ENCODE data around the gene ATOH8.
A peak's percentile ranks its signal among the peaks of the same experiment; 100 is the strongest.
"Not testable (repeated sequence)": the region's sequence is repeated elsewhere in the genome, so short reads cannot be mapped to it uniquely, and the experiment has no call there.

Gene ATOH8, protein sequence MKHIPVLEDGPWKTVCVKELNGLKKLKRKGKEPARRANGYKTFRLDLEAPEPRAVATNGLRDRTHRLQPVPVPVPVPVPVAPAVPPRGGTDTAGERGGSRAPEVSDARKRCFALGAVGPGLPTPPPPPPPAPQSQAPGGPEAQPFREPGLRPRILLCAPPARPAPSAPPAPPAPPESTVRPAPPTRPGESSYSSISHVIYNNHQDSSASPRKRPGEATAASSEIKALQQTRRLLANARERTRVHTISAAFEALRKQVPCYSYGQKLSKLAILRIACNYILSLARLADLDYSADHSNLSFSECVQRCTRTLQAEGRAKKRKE

DNA sequence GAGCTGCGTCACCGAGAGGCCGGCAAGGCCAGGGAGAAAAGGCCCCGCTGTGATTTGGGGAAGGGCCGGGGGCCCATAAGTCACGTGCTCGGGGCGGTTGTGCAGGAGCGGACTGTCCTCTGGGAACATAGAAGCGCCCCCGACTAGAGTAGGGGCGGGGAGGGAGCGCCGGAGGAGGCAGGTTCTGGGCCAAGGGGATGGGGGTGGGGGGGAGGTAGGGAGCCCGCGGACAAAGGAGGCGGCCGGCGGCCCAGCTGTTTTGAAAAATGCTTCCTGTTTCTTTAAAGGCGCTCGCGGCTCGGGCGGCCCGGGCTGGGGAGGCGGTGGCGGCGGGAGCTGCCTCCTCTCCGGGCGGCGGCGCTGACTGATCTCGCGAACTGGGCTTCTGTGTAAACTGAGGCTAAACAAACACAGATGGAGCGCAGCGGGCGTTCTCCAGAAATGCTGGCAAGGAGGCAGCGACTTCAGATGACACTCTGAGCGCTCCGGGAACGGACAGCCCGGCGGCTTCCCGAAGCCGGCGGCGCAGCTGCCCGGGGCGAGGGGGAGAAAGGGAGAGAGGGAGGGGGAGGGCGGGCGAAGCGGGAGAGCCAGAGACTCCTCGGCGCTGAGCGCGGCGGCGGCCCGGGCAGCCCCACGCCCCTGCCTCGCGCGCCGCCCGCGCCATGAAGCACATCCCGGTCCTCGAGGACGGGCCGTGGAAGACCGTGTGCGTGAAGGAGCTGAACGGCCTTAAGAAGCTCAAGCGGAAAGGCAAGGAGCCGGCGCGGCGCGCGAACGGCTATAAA, at the start of gene ATOH8:
Gene ATOH8, plus strand, starts transcription at position 467 of the 788 bp plus-strand sequence. Its CDS starts 199 bp downstream, at position 666.
- peak; percentile 50 for DNase-seq

DNA sequence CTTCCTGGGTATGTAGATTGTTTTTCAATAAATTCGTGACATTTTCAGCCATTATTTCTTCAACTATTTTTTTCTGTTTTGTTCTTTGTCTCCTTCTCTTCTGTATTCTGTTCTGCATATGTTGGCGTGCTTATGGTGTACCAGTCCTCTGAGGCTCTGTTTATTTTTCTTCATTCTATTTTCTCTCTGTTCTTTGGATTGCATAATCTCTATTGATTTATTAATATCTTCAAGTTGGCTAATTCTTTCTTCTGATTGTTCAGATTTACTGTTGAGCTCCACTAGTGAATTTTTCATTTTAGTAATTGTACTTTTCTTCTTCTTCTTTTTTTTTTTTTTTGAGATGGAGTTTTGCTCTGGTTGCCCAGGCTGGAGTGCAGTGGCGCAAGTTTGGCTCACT, 49.8 kb upstream of the ATOH8 start:
- DNase-seq = no peak

DNA sequence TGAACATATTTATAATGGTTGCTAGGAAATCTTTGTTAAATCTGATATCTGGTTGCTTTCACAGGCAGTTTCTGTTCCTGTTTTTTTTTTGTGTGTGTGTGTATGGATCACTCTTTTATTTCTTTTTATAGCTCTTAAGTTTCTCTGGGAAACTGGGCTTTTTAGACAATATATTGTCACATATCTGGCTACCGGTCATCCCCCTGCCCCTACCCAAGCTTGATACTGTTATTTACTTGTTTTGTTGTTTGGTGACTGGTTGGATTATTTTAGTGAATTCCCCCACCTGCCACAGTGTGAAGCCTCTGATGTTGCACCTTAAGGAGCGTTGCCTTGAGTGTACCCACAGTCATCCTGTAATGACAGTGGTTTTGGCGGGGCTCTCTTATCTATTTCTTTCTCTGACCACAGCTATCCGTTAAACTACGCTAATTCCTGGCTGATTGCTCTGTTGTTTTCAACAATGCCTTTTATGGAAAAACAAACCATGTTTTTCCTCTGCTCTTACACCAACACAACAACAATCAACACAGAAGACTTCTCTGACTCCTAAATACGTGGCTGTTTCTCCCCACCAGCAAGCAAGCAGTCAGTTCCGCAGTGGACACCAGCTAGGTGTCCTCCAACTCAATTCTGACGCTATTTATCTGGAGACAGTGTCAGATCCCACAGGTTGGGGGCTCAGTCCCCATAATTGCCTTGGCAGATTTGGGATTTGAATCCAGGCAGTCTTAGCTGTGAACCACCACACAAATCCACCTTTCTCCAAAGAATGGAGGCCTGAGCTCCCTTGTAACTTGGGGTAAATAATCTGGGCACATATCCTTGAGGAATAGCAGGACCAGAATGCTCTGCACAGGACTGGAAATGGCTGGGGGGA, 48.8 kb upstream of the ATOH8 start:
- no peak for DNase-seq

DNA sequence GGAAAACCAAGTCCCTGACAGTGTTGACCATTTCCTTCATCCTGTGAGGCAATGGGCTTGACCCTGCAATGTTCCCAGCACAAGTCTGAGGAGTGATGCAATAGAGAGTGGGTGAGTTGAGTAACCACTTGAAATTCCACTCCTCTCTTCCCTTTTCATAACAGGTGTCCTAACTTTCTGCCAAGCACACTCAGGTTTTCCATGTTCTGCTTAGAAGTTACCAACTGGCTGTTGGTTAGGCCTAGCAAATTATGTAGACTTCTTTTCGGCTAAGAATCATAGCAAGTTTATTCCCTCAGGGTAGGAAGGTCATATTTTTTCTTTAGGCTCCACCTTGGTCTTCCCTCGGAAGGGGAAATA, 48.1 kb upstream of the ATOH8 start:
- no peak for DNase-seq

DNA sequence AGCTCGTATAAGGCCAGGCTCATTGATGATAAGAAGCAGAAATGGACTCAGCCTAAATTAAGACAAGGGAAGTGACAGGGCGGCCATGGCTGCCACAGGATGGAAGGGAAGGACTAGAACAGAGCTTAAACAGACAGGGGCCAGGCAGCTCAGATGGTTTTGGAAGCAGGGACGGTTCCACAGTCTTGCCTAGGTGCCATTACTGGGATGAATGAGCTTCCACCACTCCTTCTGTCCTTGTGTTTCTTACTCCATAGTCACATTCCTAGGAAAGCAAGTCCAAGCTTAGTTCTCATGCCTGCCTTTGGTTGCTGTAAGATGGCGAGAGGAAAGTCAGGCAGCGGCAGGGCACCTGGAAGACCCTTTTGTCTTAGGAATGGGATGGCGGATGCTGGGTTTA, 47.7 kb upstream of the ATOH8 start:
- DNase-seq = no peak

DNA sequence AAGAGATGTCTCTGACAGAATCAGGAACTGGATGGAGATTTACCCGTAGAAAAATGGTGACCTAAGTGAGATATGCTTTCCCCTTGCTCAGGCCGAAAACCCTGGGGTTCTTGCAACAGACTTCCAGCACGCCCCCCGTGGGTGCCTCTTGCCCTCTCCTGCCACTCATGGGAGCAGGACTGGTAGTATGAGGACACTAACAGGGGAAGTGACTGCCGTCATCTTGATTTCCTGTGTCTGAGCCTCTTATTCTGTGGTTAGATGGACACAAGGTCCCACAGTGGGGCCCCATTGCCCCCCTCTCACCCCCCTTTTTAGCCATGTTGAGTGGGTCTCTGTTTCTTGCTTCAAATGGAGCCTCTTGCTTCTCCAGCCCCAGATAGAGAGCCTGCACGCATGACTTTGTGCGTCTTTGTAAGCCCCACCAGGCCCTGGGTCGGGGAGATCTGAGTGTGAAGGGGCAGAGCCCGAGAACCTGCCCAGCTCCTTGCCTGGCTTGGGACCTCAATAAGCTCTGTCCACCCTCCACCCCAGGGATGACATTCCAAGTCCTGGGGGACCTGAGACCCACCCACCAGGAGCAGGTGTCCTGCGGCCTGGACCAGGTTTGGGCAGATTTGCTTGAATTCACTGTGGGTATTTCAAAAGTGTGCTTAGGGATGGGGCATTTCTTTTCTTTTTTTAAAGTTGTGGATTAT, 47.0 kb upstream of the ATOH8 start:
- no peak for DNase-seq

DNA sequence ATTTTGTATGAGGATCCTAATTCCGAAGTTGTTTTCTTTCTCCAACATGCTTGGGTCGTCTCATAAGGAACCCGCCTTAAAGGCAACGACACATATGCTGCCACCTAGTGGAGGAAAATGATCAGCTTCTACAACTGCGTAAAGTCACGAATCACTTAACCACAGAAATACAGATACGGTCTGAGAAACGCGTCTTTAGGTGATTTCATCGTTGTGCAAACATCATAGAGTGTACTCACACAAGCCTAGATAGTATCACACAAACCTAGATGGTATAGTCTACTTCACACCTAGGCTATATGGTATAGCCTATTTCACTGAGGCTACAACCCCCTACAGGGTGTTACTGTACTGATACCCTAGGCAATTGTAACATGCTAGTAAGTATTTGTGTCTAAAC, 46.5 kb upstream of the ATOH8 start:
- peak; percentile 73 for DNase-seq

DNA sequence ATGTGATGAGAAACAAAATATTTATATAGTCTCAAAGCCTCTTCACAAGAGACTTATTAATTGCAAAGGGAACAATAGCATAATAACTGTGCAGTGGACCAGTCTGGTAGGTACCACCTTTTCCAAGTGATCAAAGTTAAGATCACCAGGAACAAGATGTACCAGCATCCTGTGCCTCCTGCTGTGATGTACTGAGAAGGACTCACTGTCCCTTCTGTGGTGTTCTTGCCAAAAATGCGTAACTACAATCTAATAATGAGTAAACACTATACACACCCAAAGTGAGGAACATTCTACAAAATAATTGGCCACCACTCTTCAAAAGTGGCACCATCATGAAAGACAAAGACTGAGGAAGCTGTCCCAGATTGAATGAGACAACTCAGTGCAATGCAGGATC, 45.1 kb upstream of the ATOH8 start:
- no peak for DNase-seq

DNA sequence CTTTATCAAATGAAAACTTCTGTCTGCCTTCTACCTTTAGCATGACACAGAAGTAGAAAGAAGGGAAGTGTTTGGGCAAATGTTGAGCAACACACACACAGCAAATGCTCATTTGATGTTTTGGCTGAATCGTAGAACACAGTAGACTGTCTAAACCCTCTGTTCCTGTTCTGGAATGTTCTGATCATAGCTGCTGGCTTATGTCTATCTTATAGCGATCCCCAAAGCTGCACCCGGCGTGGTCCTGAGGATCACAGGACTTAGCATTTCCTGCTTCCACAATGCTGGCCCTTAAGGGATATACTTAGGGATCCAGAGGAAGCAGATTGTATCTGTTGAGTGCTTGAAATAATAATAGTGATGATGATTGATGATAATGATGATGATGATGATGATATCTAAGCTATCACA, 44.4 kb upstream of the ATOH8 start:
- DNase-seq = no peak

DNA sequence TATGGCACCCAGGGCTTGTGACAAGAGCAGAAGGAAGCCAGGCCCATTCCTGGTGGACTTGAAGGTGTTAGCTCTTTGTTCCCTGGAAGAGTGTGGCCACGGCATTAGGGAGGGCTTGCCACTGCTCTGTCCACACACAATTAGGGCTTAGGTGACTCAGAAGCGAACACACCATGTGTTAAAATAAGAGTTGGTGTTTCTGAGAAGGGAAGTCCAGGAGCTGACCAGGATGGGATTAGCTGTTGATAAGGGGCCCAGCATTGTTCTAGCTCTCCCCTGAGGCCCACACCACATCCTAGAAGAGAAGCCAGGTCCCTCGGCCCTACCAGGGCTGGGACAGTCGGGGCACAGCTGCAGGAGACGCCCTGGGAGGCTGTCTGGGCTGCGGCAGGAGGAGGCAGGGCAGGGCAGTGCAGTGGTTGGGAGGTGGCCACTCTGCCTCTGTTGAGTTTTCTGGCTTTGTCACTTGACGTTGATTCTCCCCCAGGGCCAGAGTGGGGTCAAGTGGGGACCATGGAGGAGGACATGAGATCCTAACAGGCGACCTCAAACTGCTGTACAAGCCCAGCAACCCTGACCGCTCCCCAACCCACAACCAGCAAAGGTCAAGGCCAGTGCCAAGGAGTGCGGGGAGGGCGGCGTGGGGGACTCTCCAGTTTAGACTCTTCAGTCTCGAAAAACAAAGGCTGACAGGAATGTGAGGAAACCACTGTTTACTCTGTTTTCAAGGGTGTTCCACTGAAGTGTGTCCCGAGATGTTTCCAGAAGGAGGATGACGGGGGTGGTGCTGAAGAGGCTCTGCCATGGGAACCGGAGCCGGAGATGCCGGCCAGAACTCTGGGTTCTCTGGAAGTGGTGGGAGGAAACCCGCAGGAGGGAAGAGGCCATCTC, 42.9 kb upstream of the ATOH8 start:
- DNase-seq = no peak

DNA sequence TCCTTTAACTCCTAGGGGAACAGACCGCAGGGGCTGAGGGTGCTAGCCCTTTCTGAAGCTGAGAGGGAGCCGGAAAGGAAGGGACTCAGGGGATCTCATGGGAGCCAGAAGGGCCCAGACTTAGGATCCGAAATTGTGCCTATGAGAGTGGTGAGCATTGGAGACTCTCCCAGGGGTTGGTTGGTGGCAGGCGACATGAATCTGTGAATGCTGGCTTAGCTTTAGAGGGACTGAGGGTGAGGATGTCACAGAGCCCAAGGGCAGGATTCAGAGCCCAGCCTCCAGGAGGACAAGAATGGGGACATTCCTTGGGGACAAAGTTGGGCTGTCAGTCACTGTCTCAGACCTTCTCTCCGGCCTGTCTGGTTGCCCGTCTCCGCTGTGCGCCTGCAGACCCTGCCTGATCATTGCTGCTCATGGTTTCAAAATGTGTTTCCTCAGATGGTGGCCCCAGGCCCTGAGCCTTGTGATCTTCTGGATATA, 42.2 kb upstream of the ATOH8 start:
- no peak for DNase-seq

DNA sequence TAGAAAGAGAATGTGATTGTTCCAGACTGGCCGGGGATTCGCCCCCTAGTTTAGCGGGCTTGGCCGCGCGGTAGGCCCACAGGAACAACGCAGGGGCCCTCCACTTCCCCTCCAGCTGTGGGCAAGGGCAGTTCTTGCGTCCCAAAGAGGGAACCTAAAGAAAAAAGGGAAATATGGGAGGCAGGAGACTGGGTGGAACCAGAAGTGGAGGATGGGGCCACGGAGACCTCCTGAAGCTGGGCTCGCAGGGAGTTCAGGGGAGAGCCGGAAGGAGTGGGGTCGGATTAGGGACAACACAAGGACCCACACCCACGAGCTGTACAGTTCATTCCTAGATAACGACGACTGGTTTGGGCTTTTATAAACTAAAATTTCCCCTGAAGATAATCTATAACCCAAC, 41.5 kb upstream of the ATOH8 start:
- DNase-seq = no peak

DNA sequence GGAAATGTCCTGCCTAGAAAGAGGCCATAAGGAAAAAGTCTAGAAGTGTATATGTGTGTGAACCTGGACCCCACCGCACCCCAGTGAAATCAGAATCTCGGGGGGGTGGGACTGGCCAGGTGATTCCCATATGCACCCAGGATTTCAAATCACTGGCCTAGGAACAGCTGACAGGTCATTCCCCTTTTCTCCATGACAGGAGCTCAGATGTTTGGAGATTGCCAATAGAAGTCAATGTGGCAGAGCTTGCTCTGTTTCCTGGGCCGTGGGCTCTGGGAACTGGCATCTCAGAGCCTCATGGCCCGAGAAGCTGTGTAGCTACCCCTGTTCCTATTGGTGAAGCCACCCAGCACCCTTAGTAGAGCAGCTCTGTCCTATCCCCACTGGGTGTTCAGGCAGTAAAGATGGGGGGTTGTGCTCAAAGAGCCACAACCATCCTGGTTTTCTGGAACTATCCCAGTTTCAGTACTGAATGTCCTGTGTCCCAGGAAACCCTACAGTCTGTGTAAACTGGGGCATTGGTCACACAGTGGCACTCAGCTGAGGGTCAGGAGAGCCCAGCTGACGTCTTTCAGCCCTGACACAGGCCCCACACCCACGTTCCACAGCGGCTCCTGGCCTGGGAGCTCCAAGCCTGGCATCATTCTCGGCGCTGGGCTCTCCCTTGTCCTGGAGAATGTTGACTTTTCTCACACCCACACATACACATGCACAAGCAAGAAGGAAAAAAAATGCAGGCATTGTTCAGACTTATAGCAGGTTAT, 40.8 kb upstream of the ATOH8 start:
- DNase-seq = no peak

DNA sequence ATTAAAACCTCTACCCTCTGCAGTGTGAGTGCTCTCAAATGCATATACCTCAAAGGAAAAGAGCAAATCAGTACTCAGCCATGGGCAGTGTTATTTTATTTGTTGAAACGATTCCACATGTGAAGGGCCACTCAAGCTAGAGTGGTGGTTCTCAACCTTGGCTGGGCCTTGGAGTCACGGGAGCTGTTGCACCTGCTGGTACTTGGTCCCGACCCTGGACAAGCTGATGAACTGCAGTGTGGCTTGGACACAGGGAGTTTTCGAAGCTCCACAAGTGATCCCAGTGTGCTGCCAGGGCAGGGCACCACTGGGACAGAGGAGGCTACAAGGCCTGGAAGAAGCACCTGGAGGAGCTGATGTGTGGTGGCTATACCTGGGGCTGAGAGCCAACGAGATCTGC, 40.0 kb upstream of the ATOH8 start:
- DNase-seq = no peak

DNA sequence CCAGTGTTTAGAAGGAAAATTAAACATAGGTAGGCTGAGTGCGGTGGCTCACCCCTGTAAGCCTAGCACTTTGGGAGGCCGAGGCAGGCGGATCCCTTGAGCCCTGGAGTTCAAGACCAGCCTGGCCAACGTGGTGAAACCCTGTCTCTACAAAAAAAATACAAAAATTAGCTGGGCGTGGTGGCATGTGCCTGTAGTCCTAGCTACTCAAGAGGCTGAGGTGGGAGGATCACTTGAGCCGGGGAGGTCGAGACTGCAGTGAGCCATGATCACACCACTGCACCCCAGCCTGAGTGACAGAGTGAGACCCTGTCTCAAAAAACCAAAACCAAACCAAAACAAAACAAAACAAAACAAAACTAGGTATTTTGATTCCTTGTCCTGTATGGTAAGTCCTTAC, 39.4 kb upstream of the ATOH8 start:
- not testable (repeated sequence) for DNase-seq

DNA sequence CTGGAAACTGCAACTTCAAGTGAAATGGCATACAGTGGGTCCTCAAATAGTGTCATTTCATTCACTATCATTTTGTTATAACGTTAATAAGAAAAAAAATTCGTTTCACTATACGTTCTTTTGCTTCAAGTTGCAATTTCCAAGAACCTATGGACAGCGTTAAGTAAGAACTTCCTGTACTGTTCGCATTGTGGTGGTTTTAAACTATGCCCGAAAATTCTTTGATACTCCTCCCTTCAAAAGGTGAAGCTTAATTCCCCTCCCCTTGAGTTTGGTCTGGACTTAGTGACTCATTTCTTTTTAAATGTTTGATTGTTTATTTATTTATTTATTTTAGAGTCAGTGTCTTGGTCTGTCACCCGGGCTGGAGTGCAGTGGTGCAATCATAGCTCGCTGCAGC, 39.0 kb upstream of the ATOH8 start:
- no peak for DNase-seq

DNA sequence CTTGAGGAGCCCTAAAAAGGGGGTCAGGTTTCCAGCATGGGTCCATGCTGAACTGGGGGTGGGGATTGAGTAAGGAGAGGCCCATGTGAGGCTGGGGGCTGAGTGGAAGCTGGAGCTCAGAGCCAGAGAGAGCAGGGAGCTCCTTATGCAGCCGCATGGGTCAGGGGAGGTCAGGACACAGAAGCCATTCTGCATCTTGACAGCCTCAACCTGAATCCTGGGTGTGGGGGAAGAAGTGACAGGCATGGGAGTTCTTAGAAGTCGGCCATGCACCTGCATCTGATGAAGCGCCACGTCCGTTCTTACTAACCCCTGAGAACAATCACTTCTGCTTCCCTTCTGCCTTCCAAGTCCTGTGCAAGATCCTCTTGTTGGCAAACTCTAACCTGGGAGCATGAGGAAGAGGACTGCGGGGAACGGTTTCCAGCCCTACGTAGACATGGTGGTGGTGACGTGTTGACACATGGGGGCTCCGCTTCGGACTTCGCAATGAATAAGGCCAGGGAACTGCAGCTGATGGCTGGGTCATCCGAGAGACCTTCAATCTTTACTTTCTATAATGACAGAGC, 37.4 kb upstream of the ATOH8 start:
- DNase-seq = no peak

DNA sequence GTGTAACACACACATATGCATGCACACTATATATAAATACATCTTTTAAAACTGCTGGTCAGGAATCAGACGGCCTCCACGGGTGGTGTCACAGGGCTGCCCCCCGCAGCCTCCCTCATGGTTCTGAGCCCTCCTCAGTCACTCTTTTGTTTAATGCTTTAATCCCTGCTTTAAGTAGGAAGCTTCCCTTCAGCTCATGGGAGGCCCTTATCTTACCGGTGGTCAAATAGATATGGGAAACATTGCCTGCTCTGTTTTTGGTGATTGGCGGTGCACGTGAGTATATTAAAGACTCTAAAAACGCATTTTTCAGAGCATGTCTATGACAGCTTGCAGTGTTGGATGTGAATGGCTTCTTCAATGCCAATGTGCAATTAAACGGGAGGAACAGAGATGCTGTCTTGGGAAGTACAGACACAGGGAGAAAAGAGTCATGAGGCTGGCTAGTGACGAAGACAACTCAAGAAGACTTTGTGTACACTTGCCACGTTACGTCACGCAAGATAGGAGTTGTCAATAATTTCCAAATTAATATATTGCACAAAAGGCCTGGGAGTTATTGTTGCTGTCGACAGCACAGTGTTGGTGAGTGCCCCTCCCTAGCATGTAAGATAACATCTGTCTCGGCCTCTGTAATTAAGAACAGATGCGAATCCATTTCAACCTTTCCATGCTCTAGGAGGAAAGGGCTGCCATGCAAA, 36.3 kb upstream of the ATOH8 start:
- no peak for DNase-seq

DNA sequence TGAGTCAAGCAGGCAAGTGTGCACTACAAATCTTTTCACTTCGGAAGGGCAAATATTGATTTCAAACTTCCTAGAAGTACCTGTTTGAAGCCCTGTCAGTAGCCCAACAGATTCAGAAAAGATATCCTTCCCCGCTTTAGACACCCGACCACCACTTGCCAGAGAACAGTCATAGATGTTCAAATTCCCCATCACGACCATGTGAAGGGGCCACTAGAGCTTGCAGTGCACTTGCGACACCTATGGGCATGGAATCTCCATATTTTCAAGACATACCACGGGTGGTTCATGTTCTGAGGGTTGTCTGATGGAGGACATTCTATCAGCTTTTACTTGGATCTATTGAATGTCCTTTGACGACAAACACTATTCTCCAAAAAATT, 35.8 kb upstream of the ATOH8 start:
- DNase-seq = no peak

All from NCI-H1694 (cell line).